Right forelimb (tissue), 1 donor: ENCODE data around the gene TMEM97.
"Not testable (repeated sequence)": the region's sequence is repeated elsewhere in the genome, so short reads cannot be mapped to it uniquely, and the experiment has no call there.

Source experiments
- DNase-seq: peaks from one replicate; pipeline ENCODE4 v3.0.0-alpha.2; 2018

TMEM97 gene

DNA sequence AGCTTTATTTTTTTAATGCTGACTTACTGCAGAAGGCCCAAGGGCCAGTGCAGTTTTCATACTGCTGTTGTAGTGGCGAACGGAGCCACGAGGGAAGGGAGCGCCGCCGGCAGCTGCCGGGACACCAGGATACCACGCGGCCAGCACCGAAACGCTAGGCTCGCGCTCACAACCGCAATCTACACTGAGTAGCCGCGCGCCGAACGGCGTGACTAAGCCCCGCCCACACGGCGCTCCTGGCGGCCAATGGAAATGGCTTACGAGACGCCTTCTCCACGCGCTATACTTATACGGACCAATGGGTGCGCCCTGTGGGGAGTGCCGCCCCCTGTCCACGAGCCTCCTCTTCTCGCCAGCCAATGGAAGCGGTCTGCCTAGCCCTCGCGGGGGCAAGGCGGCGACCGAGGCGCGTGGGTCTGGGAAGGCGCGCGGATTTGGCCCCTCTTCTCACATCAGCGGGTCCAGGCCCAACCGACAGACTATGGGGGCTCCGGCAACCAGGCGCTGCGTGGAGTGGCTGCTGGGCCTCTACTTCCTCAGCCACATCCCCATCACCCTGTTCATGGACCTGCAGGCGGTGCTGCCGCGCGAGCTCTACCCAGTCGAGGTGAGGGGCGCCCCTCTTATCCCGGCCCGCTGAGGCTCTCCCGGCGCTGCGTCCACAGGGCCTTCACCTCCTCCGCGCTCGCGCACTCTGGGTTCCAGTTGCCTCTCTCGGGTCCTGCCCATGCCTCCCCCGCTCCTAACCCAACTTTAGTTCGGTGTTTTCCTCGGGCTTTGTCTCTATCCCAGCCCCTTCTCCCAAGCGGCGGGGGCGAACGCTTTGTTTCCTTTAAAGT lies at the start of gene TMEM97:
Gene TMEM97, plus strand, starts transcription at position 442 of the 839 bp plus-strand sequence. Its CDS starts 40 bp downstream, at position 482.
- DNase-seq = peak; percentile 95

DNA sequence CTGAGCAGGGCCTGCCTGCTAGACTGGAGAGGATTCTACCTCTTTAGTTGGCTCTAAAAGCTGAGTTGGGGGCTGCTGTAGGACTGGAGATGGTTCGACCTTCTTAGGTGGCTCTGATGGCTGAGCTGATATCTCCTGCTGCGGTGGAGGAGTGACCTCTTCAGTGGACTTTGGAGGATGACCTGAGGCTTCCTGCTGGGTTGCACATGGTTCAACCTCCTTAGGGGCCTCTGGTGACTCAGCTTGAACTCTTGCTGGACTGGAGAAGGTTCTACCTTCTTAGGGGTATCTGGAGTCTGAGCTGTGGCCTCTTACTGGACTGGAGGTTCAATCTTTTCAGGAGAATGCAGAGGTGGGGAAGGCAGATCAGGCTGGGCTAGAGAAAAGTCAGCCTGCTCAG lies 48.9 kb upstream of the TMEM97 start:
- DNase-seq = no peak

DNA sequence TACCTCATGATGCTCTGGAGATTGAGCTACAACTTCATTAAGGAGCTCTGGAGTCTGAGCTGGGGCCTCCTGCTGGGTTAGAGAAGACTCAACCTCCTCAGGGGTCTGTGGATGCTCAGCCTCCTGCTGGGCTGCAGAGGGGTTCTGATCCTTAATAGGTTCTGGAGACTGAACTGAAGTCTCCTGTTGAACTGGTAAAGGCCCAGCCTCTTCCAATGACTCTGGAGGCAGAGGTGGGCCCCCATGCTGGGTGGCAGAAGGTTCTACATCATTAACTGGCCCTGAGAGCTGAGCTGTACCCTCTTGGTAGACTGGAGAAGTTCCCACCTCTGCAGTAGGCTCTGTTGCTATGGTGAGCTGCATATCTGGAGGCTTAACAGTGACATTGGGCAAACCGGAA lies 48.1 kb upstream of the TMEM97 start:
- DNase-seq = no peak

DNA sequence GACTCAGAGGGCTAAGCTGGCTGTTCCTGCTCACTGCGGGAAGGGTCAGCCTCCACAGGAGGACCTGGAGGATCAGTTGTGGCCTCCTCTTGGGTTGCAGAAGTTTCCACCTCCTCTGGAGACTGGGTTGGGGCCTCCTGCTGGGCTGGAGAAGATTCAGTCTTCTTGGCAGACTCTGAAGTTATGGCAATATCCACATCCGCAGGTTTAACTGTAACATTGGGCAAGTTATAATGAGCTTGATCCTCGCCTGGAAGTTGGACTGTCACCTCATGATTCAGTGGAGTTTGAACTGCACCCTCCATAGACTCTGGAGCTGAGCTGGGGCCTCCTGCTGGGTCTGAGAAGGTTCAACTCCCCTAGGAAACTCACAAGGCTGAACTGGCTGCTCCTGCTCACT lies 47.6 kb upstream of the TMEM97 start:
- no peak for DNase-seq

DNA sequence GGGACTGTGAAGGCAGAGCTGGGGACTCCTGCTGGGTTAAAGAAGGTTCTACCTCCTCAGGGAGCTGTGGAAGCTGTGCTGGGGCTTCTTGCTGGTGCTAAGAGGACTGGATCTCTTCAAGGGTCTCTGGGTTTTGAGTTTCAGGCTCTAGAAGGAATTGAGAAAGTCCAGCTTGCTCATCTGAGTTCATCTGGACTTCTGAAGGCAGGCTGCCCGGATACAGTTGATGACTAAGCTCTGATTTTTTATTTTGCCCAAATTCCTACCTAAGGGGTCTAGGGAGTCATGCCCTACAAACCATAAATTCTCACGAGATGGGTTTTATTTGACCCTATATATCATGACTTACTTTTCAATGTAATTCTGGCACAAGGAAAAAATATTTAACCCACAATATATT lies 46.8 kb upstream of the TMEM97 start:
- no peak for DNase-seq

DNA sequence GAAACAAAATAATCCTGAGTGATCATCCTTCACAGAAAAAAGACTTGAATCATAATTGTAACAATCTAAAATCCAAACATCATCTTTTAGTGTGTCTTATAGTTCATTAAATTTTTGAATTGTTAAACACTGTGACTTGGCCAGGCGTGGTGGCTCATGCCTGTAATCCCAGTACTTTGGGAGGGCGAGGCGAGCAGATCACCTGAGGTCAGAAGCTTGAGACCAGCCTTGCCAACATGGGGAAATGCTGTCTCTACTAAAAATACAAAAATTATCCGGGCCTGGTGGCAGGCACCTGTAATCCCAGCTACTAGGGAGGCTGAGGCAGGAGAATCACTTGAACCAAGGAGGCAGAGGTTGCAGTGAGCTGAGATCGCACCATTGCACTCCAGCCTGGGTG lies 45.7 kb upstream of the TMEM97 start:
- not testable (repeated sequence) for DNase-seq

DNA sequence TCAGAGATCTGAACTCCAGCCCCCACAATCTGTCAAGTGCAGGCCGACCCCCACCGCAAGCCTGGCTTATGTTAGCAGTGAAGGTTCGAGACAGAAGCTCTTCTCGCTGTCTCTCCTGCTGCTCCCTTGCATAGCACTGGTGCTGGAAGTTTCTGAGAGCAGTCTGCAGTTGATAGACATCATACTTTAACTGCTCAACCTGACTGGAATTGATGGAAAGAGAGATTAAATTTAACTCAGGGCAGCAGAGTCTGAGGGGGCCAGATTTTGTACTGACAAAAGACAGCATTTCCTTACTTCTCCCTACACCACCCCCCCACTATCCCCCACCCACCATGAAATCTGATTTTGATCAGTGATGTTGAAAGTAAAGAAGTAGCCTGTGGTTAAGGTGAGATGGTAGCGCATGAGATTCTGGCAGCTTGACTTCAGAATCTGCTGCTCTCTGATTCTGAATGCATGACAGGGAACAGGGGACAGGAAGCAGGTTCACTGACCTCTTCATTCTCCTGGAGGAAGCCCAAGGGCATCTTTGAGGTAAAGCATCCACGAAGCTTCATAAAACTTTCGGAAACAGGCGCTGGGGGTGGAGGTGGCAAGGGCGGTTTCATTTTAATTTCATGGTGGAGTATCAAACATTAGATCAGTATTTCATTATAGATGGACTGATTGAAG lies 44.3 kb upstream of the TMEM97 start:
- no peak for DNase-seq

DNA sequence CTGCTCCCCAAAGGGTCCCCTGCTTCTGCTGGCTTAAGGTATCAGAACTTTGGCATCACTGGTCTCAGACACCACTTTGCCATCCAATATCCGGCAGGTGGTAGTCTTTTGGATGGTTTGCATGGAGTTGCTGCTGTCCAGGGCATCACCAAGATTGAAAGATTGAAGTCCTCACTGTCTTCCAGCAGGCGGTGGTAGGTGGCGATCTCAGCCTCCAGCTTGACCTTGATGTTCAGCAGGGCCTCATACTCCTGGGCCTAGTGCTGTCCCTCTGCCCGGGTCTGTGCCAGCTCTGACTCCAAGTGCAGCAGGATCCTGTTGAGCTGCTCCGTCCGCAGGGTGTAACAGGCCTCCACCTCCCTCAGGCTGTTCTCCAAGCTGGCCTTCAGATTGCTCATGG lies 43.0 kb upstream of the TMEM97 start:
- DNase-seq = no peak

DNA sequence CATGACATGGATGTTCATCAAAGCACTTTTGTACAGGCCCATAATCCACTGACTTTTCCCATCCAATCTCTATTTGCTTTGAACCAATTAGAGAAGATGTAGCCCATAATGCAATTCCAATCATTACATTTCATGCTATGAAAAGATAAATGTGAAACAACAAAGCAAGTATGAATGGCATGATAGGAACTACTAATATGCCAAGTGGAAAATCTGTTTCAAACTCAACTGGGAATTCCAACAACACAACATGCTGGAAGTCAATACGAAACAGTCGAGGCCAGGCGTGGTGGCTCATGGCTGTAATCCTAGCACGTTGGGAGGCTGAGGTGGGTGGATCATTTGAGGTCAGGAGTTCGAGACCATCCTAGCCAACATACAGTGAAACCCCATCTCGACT lies 39.6 kb upstream of the TMEM97 start:
- no peak for DNase-seq

DNA sequence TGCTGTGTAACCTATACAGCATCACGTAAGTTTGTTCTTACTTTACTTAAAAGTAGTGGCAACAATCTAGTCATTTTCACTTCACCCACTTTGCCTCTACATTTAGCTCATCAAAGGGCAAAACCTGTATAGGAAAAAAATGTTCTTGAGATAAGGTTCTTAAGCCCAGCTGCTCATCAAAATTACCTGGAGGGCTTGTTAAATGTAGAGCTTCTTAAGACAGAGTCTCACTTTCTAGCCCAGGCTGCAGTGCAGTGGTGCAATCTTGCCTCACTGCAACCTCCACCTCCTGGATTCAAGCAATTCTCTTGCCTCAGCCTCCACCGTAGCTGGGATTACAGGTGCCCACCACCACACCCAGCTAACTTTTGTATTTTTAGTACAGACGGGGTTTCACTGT lies 38.2 kb upstream of the TMEM97 start:
- DNase-seq = no peak

DNA sequence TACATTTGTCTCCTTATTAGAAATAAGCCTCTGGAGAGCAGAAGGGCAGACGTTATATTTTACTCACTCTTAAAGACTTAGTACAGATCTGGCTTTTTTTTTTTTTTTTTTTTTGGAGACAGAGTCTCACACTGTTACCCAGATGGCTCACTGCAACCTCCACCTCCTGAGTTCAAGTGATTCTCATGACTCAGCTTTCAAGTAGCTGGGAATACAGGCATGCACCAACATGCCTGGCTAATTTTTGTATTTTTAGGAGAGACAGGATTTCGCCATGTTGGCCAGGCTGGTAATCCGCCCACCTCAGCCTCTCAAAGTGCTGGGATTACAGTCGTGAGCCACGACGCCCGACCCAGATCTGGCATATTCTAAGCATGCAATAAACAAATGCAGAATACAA lies 36.4 kb upstream of the TMEM97 start:
- no peak for DNase-seq

DNA sequence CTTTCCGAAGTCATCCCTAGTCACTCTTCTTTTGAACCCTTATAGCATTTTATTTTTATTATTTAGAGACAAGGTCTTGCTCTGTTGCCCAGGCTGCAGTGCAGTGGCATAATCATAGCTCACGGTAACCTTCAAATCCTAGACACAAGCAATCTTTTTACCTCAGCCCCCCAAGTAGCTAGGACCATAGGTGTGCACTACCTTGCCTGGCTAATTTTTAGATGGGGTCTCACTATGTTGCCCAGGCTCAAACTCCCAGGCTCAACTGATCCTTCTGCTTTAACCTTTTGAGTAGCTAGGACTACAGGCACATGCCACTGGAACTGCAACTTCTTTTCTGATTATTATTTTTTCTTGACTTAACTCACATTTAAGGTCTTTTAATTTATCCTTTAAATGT lies 33.0 kb upstream of the TMEM97 start:
- no peak for DNase-seq

DNA sequence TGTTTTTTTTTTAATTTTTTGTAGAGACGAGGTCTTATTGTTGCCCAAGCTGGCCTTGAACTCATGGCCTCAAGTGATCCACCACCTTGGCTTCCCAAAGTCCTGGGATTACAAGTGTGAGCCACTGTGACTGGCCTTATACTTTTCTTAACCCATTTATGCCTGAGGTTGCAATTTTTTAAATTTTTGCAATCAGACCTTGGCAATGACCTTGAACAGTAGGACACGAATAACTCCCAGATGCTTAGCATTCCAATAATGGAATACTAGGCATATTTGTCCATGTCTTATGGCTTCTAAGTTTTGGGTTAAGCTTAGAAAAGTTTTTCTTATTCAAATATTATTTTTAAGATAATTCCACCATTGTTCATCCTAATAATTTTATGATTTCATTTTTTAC lies 28.3 kb upstream of the TMEM97 start:
- DNase-seq = no peak

DNA sequence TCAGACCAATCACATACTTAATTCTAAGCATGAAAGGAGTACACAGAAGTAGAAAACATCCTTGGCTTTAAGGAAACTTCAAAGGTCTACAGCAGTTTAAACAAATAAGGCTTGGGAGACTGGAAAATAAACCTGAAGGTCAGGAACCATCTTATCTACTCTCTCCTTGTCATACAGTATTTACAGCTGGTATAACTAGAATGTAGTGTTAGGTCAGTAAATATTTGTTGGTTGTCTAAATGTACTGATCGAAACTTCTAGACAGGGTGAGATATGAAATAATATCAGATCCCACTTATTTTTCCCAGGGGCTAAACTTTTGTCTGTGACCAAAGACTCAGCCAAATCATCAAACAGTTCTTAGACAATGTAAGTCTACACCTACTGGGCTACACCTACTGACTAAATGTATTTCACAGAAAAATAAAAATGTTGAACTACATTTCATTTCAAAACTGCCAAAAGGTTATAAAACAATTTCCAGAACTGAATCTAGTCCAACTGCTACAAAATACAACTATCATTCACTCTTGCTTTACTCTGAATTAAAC lies 27.1 kb upstream of the TMEM97 start:
- no peak for DNase-seq

DNA sequence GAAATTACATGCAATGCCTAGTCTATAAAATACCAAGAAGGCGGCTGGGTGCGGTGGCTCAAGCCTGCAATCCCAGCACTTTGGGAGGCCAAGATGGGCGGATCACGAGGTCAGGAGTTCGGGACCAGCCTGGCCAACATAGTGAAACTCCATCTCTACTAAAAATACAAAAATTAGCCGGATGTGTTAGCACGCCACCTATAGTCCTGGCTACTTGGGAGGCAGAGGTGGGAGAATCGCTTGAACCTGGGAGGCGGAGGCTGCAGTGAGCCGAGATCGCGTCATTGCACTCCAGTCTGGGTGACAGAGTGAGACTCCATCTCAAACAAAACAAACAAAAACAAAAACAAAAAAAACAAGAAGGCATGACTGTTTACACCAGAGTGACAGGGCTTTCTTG lies 26.1 kb upstream of the TMEM97 start:
- DNase-seq = not testable (repeated sequence)

DNA sequence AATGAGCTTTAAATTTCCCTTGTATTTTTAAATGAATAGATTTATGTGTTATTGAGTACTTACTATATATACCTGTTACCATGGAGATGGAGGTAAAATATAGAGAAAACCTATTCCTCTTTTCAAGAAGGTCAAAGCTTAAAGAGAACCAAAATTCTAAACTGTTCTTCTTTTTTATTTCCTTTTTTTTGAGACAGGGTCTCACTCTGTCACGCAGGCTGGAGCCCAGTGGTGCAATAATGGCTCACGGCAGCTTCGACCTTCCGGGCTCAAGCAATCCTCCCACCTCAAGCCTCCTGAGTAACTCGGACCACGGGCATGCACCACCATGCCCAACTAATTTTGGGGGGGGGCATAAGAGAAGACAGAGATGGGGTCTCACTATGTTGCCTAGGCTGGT lies 25.0 kb upstream of the TMEM97 start:
- DNase-seq = no peak

DNA sequence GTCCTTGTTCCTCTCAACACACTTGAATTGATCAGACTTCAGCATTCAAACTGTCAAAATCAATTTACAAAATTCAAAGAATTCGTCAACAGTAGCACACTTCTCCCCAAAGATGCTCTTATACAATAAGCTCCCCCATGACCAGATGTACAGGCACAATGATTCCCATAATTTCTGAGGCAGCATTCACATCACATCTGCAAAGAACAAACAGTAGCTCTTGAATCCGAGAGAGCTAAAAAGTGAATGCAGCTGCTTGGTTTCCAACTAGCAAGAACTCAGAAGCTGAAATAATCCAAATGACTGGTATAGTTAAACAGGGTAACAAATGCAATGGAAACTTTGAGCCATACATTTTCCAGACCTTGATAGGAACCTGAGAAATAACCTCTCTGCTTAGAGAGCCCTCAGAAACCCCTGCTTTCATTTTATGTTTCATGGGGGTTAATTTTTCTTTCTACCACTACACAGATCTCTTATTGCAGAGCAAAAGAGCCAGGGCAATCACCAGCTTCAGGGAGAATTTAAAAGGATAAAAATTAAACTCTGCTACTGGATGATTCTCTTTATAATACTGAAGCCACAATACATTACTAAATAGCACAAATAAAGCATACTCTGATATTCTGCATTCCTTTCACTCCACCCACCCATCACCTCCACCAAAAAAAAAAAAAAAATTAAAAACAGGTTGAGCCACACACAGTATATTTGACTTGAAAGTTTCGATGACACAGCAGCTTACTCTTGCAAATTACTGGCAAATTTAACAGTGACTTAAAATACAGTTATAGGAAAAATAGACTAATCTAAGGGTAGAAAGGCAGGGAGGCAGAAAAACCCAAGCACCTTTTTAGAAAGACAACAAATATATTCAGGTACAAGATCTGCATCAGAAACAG lies 23.1 kb upstream of the TMEM97 start:
- DNase-seq = no peak

DNA sequence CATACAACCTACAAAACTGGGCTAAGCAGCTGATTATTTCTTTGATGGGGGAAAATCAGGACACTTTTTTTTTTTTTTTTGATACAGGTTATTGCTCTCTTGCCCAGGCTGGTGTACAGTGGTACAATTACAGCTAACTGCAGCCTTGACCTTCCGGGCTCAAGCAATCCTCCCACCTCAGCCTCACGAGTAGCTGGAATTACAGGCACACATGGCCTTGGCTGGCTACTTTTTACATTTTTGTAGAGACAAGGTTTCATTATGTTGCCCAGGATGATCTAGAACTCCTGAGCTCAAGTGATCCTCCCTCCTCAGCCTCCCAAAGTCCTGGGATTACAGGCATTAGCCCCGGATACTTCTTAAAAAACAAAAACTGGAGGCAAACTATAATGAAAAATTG lies 20.6 kb upstream of the TMEM97 start:
- no peak for DNase-seq

DNA sequence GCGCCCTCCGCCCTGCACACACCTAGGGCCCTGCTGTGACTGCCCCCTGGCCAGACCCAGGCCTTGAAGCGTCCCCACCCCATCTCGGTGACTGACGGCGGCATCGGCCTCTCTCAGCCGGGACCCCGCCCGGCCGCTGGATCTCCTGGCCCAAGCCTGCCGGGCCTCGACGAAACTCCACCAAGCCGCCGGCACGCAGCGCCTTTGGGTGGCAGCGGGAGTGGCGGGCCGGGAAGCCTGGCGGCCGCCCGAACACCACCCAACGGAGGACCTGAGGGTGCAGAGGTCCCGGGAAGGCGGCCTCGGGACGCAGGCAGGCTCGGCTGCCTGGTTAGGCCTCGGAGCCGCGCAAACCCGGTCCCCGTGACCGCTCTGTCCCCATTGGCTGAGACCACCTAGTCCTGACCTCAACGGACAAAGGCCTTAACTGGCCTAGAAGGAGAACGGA lies 12.0 kb upstream of the TMEM97 start:
- DNase-seq = no peak

DNA sequence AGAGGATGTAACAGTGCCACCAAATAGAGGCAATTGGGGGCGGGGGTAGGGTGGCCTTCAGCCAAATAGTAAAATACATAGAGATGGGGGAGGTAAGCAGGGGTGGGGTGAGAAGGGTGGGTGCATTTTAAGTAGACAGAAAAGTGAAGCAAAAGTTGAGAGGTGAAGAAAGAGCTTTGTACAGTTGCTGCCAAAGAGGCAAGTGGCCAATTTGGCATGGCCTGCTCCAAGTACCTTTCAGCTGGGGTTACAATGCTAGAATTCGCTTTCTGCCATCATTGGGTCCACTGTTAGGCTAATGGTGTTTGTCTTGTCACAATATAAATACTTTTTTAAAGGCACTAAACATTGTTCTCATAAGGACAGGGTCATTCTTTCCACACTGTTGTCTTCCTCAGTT lies 5.2 kb upstream of the TMEM97 start:
- no peak for DNase-seq

DNA sequence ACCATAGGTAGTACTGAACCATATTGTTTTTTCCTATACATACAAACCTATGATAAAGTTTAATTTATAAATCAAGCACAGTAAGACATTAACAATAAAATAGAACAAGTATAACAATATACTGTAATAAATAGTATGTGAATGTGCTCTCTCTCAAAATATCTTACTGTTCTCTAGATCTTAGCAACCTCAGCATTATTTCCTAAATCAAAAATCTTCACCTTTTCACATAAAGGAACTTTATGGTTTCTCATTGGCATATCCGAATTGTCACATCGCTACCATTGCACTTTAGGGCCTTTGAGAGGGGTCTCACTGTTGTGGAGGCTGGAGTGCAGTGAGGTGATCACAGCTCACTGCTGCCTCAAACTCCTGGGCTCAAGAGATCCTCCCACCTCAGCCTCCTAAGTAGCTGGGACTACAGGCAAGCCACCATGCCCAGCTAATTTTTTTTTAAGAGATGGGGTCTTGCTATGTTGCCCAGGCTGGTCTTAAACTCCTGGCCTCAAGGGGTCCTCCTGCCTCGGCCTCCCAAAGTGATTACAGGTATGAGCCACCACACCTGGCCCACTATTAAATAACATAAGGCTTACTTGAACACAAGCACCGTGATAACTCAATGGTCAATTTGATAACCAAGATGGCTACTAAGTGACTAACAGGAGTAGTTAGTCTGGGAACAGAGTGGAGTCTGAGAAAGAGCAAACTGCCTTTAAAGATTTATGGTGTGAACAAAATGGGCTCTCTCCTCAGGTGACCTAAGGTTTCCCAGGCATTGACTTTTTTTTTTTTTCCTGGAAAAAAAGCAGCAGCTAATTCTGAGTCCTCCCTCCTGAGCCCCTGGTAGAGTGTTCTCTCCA lies 2.9 kb upstream of the TMEM97 start:
- no peak for DNase-seq
